Activated naive CD4-positive, alpha-beta T cell treated with anti-CD3 and anti-CD28 coated beads, Interleukin-2, amount 50 U/mL, for 24 hours (primary cell): Measurements from ENCODE around the gene STARD7.
A peak's percentile ranks its signal among the peaks of the same experiment; 100 is the strongest.
"Not testable (repeated sequence)": the region's sequence is repeated elsewhere in the genome, so short reads cannot be mapped to it uniquely, and the experiment has no call there.

Experiments used
- H3K27ac Mint-ChIP-seq: one replicate; pipeline ENCODE4 v1.8.0; 2021; ENCODE audit warnings: mild to moderate bottlenecking, mixed read lengths
- H3K27me3 Mint-ChIP-seq: one replicate; pipeline ENCODE4 v1.8.0; 2021; ENCODE audit warnings: mixed read lengths
- H3K36me3 Mint-ChIP-seq: one replicate; pipeline ENCODE4 v1.8.0; 2021; ENCODE audit warnings: mixed read lengths
- H3K4me1 Mint-ChIP-seq: one replicate; pipeline ENCODE4 v1.8.0; 2021; ENCODE audit warnings: mixed read lengths
- H3K4me3 Mint-ChIP-seq: one replicate; pipeline ENCODE4 v1.8.0; 2021; ENCODE audit warnings: mild to moderate bottlenecking, mixed read lengths
- H3K9me3 Mint-ChIP-seq: one replicate; pipeline ENCODE4 v1.8.0; 2021; ENCODE audit warnings: mixed read lengths

Gene STARD7

GRCh38 chr2:96143231-96143847 is 65.3 kb downstream of the STARD7 start:
- H3K4me1 Mint-ChIP-seq: peaks cover 43% of the 10 kb centered on the region
- peak overlapping the region; percentile 94 for H3K27ac Mint-ChIP-seq
- H3K4me3 Mint-ChIP-seq: peak overlapping the region; percentile 97
- H3K27me3 Mint-ChIP-seq: no peaks in the 10 kb centered on the region
- H3K36me3 Mint-ChIP-seq: peaks cover 19% of the 10 kb centered on the region
- H3K9me3 Mint-ChIP-seq: no peaks in the 10 kb centered on the region

GRCh38 chr2:96142217-96143113 is 66.2 kb downstream of the STARD7 start:
- H3K36me3 Mint-ChIP-seq: peaks cover 19% of the 10 kb centered on the region
- peak overlapping the region; percentile 83 for H3K27ac Mint-ChIP-seq
- no peaks in the 10 kb centered on the region for H3K27me3 Mint-ChIP-seq
- peak overlapping the region; percentile 97 for H3K4me3 Mint-ChIP-seq
- H3K4me1 Mint-ChIP-seq: peaks cover 35% of the 10 kb centered on the region
- no peaks in the 10 kb centered on the region for H3K9me3 Mint-ChIP-seq

- peak overlapping the region; percentile 97 for H3K4me3 Mint-ChIP-seq
- H3K4me1 Mint-ChIP-seq: peaks cover 26% of the 10 kb centered on the region
- H3K27ac Mint-ChIP-seq: peak overlapping the region; percentile 83
- H3K27me3 Mint-ChIP-seq, H3K9me3 Mint-ChIP-seq: not testable (repeated sequence)
- peaks cover 19% of the 10 kb centered on the region for H3K36me3 Mint-ChIP-seq
Observed at GRCh38 chr2:96141624-96141967, 67.0 kb downstream of the STARD7 start.

- Mint-ChIP-seq H3K27ac (no peak overlapping the region), H3K4me3 (peak overlapping the region; percentile 97), H3K4me1 (peaks cover 22% of the 10 kb centered on the region), H3K36me3 (peaks cover 19% of the 10 kb centered on the region), H3K27me3 (no peaks in the 10 kb centered on the region), H3K9me3 (no peaks in the 10 kb centered on the region)
Observed at GRCh38 chr2:96140941-96141623, 67.5 kb downstream of the STARD7 start.

- H3K4me1 Mint-ChIP-seq: peaks cover 22% of the 10 kb centered on the region
- peaks cover 17% of the 10 kb centered on the region for H3K36me3 Mint-ChIP-seq
- H3K9me3 Mint-ChIP-seq: no peaks in the 10 kb centered on the region
- no peaks in the 10 kb centered on the region for H3K27me3 Mint-ChIP-seq
- H3K4me3 Mint-ChIP-seq: no peak overlapping the region
- no peak overlapping the region for H3K27ac Mint-ChIP-seq
Observed at GRCh38 chr2:96139181-96139758, 69.4 kb downstream of the STARD7 start.

- H3K27me3 Mint-ChIP-seq: no peaks in the 10 kb centered on the region
- H3K27ac Mint-ChIP-seq: no peak within 1 kb of the TSS
- H3K36me3 Mint-ChIP-seq: peaks cover 10% of the 10 kb centered on the region
- no peaks in the 10 kb centered on the region for H3K9me3 Mint-ChIP-seq
- no peak within 1 kb of the TSS for H3K4me3 Mint-ChIP-seq
- H3K4me1 Mint-ChIP-seq: peaks cover 22% of the 10 kb centered on the region
Observed at GRCh38 chr2:96138179-96139145, 70.2 kb downstream of the STARD7 start, which contains the start of gene ASTL. Gene ASTL, minus strand, starts transcription at chr2:96138502. Its CDS starts 66 bp downstream, at chr2:96138436.

- H3K36me3 Mint-ChIP-seq: peaks cover 6% of the 10 kb centered on the region
- peaks cover 22% of the 10 kb centered on the region for H3K4me1 Mint-ChIP-seq
- H3K27ac Mint-ChIP-seq: no peak overlapping the region
- no peaks in the 10 kb centered on the region for H3K27me3 Mint-ChIP-seq
- no peaks in the 10 kb centered on the region for H3K9me3 Mint-ChIP-seq
- no peak overlapping the region for H3K4me3 Mint-ChIP-seq
Observed at GRCh38 chr2:96137321-96138178, 71.1 kb downstream of the STARD7 start.

- H3K4me1 Mint-ChIP-seq: peaks cover 21% of the 10 kb centered on the region
- H3K9me3 Mint-ChIP-seq: no peaks in the 10 kb centered on the region
- H3K4me3 Mint-ChIP-seq: no peak overlapping the region
- no peak overlapping the region for H3K27ac Mint-ChIP-seq
- H3K36me3 Mint-ChIP-seq: no peaks in the 10 kb centered on the region
- no peaks in the 10 kb centered on the region for H3K27me3 Mint-ChIP-seq
Observed at GRCh38 chr2:96136129-96136720, 72.4 kb downstream of the STARD7 start.

GRCh38 chr2:96135621-96136020 is 73.0 kb downstream of the STARD7 start:
- Mint-ChIP-seq H3K27me3 (no peaks in the 10 kb centered on the region), H3K4me1 (peaks cover 27% of the 10 kb centered on the region), H3K9me3 (no peaks in the 10 kb centered on the region), H3K36me3 (peaks cover 3% of the 10 kb centered on the region), H3K27ac (no peak overlapping the region), H3K4me3 (no peak overlapping the region)

GRCh38 chr2:96135171-96135570 is 73.5 kb downstream of the STARD7 start:
- no peak overlapping the region for H3K4me3 Mint-ChIP-seq
- H3K27me3 Mint-ChIP-seq: no peaks in the 10 kb centered on the region
- H3K4me1 Mint-ChIP-seq: peaks cover 24% of the 10 kb centered on the region
- H3K27ac Mint-ChIP-seq: no peak overlapping the region
- H3K9me3 Mint-ChIP-seq: no peaks in the 10 kb centered on the region
- H3K36me3 Mint-ChIP-seq: peaks cover 3% of the 10 kb centered on the region
